ENCODE data around the gene RCN1.
"Not testable (repeated sequence)": the region's sequence is repeated elsewhere in the genome, so short reads cannot be mapped to it uniquely, and the experiment has no call there.

The RCN1 gene

GRCh38 chr11:32113920-32114203 is 23.0 kb downstream of the RCN1 start:
- no peak overlapping the region for H3K27ac ChIP-seq (ENCODE audit: low read length)
- no peaks in the 10 kb centered on the region for H3K79me2 ChIP-seq (ENCODE audit: low read length)
- H3K4me2 ChIP-seq (ENCODE audit: low read length) = no peak overlapping the region
- no peak overlapping the region for H3K9ac ChIP-seq (ENCODE audit: low read length)
- TF ChIP-seq CTCF (IDR thresholded peaks at IDR 0.05; ENCODE audit: low read depth, low read length) = no peak
- TF ChIP-seq EZH2phosphoT487 (IDR thresholded peaks at IDR 0.05; ENCODE audit: low read depth) = no peak
- H4K20me1 ChIP-seq (ENCODE audit: insufficient read depth, low read length) = no peaks in the 10 kb centered on the region
- no peak overlapping the region for H2AFZ ChIP-seq (ENCODE audit: low read depth, low read length)
- peaks cover 7% of the 10 kb centered on the region for H3K27me3 ChIP-seq (ENCODE audit: low read depth, low read length)
- no peaks in the 10 kb centered on the region for H3K9me3 ChIP-seq (ENCODE audit: insufficient read depth, low read length)
- no peak overlapping the region for H3K4me3 ChIP-seq (ENCODE audit: low read length)
- no peaks in the 10 kb centered on the region for H3K4me1 ChIP-seq (ENCODE audit: low read length)
- H3K36me3 ChIP-seq (replicated peaks; ENCODE audit: low read depth, low read length) = no peaks in the 10 kb centered on the region

DNA sequence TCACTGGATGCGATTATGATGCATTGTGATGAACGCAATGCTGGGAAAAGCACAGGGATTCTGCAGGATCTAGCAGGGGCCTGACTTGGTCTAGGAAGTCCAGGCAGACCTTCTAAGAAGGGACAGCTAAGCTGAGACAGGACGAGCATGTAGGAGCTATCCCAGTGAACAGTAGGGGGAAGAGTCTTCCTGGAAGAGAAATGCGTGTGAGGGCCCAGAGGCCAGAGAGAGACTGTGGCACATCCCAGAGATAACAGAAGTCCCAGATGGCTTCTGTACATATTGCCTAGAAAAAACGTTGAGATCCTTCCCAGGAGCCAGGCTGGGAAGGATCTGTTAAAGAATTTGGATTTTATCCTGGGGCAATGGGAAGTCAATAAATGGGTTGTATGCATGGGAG is 24.6 kb downstream of the RCN1 start:
- H3K4me3 ChIP-seq (ENCODE audit: low read length) = no peak overlapping the region
- H3K27ac ChIP-seq (ENCODE audit: low read length) = no peak overlapping the region
- no peaks in the 10 kb centered on the region for H3K4me1 ChIP-seq (ENCODE audit: low read length)
- H2AFZ ChIP-seq (ENCODE audit: low read depth, low read length) = no peak overlapping the region
- no peaks in the 10 kb centered on the region for H3K9me3 ChIP-seq (ENCODE audit: insufficient read depth, low read length)
- TF ChIP-seq EZH2phosphoT487 (IDR thresholded peaks at IDR 0.05; ENCODE audit: low read depth) (no peak), CTCF (IDR thresholded peaks at IDR 0.05; ENCODE audit: low read depth, low read length) (no peak)
- H3K4me2 ChIP-seq (ENCODE audit: low read length) = no peak overlapping the region
- no peaks in the 10 kb centered on the region for H3K36me3 ChIP-seq (replicated peaks; ENCODE audit: low read depth, low read length)
- peaks cover 7% of the 10 kb centered on the region for H3K27me3 ChIP-seq (ENCODE audit: low read depth, low read length)
- H3K9ac ChIP-seq (ENCODE audit: low read length) = no peak overlapping the region
- no peaks in the 10 kb centered on the region for H4K20me1 ChIP-seq (ENCODE audit: insufficient read depth, low read length)
- H3K79me2 ChIP-seq (ENCODE audit: low read length) = no peaks in the 10 kb centered on the region

DNA sequence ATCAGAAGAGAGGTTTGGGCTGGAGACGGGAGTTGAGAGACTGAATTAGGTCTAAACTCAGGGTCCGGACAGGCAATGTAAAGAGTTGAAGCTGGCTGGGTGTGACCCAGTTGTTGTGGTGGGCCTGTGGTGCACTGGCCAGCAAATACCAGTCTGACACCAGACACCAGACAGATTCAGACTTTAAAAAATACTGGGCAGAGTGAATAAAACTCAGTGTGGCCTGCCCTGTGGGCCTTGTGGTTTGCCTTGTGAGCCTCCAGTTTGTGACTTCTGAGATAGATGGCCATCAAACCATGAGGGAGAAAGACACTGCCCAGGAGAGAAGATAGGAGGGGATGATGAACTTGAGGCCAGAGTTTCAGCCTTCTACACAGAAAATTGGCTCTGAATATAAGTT is 25.8 kb downstream of the RCN1 start:
- no peak overlapping the region for H3K4me2 ChIP-seq (ENCODE audit: low read length)
- H4K20me1 ChIP-seq (ENCODE audit: insufficient read depth, low read length) = no peaks in the 10 kb centered on the region
- H3K9me3 ChIP-seq (ENCODE audit: insufficient read depth, low read length) = no peaks in the 10 kb centered on the region
- no peak for TF ChIP-seq EZH2phosphoT487 (IDR thresholded peaks at IDR 0.05; ENCODE audit: low read depth)
- no peak for TF ChIP-seq CTCF (IDR thresholded peaks at IDR 0.05; ENCODE audit: low read depth, low read length)
- no peaks in the 10 kb centered on the region for H3K36me3 ChIP-seq (replicated peaks; ENCODE audit: low read depth, low read length)
- H3K27ac ChIP-seq (ENCODE audit: low read length) = no peak overlapping the region
- H2AFZ ChIP-seq (ENCODE audit: low read depth, low read length) = no peak overlapping the region
- H3K79me2 ChIP-seq (ENCODE audit: low read length) = no peaks in the 10 kb centered on the region
- H3K4me3 ChIP-seq (ENCODE audit: low read length) = no peak overlapping the region
- H3K4me1 ChIP-seq (ENCODE audit: low read length) = peaks cover 4% of the 10 kb centered on the region; the same call in 1 of the 2 replicates
- H3K9ac ChIP-seq (ENCODE audit: low read length) = no peak overlapping the region
- peaks cover 7% of the 10 kb centered on the region for H3K27me3 ChIP-seq (ENCODE audit: low read depth, low read length)

DNA sequence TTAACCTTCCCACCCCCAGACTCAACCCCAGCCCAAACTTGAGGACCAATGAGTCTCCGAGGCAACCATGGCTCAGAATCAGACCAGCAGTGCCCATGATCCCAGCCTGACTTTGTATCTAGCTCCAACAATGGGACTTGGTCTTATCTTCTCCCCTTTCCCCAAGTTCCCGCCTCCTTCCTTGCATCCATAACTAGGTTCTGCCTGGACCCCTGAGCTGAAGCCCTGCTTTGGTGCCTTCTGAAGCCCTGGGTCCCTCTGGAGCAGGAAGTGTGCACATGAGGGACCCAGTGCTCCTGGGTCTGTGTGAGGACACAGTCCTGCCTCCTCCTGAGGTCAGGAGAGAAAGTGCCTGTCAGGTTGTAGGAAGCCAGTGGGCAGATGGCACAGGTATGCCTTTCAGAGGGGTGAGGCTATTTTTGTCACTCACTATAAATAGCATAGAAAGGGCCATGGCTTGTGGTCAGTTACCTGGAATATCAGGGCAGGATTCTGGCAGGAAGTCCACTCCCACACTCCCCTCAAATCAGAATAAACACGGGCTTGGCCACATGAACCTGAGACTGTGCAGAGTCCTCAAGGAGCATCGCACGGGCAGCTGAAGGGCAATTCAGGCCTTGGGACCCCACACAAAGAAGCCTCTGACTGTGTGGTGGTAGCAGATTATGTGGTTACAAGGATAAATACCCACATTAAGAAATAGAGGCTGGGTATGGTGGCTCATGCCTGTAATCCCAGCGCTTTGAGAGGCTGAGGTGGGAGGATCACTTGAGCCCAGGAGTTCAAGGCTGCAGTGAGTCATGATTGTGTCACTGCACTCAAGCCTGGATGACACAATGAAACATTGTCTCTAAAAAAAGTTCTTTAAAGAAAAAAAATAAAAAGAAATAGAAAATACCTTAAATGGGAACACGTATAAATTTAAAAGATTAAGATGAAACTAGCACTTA is 27.4 kb downstream of the RCN1 start:
- Histone ChIP-seq H2AFZ (ENCODE audit: low read depth, low read length) (no peak overlapping the region), H3K79me2 (ENCODE audit: low read length) (no peaks in the 10 kb centered on the region), H3K27ac (ENCODE audit: low read length) (no peak overlapping the region), H4K20me1 (ENCODE audit: insufficient read depth, low read length) (no peaks in the 10 kb centered on the region), H3K27me3 (ENCODE audit: low read depth, low read length) (peaks cover 7% of the 10 kb centered on the region), H3K9me3 (ENCODE audit: insufficient read depth, low read length) (no peaks in the 10 kb centered on the region), H3K4me3 (ENCODE audit: low read length) (no peak overlapping the region), H3K9ac (ENCODE audit: low read length) (no peak overlapping the region), H3K36me3 (replicated peaks; ENCODE audit: low read depth, low read length) (no peaks in the 10 kb centered on the region), H3K4me1 (ENCODE audit: low read length) (peaks cover 4% of the 10 kb centered on the region; the same call in 1 of the 2 replicates), H3K4me2 (ENCODE audit: low read length) (no peak overlapping the region)
- TF ChIP-seq EZH2phosphoT487 (IDR thresholded peaks at IDR 0.05; ENCODE audit: low read depth) (no peak), CTCF (IDR thresholded peaks at IDR 0.05; ENCODE audit: low read depth, low read length) (no peak)

GRCh38 chr11:32119139-32119538 is 28.3 kb downstream of the RCN1 start:
- H3K27me3 ChIP-seq (ENCODE audit: low read depth, low read length); H3K4me3 ChIP-seq (ENCODE audit: low read length); H3K9me3 ChIP-seq (ENCODE audit: insufficient read depth, low read length); H3K79me2 ChIP-seq (ENCODE audit: low read length); H3K4me2 ChIP-seq (ENCODE audit: low read length); H3K27ac ChIP-seq (ENCODE audit: low read length); H3K4me1 ChIP-seq (ENCODE audit: low read length); H4K20me1 ChIP-seq (ENCODE audit: insufficient read depth, low read length); H3K36me3 ChIP-seq (replicated peaks; ENCODE audit: low read depth, low read length); H2AFZ ChIP-seq (ENCODE audit: low read depth, low read length); H3K9ac ChIP-seq (ENCODE audit: low read length): not testable (repeated sequence)

All from OCI-LY3 (cell line).